GM12874 (cell line): ENCODE results near the gene SBF1.

Experiments
- TF ChIP-seq, protein P1 (sequence below): IDR thresholded peaks from 2 replicates; pipeline ENCODE4 v1.5.1; 2011; ENCODE audit warnings: low read depth, mild to moderate bottlenecking, control low read depth, low read length, moderate library complexity; ENCODE audit not compliant: insufficient read depth

The SBF1 gene

DNA sequence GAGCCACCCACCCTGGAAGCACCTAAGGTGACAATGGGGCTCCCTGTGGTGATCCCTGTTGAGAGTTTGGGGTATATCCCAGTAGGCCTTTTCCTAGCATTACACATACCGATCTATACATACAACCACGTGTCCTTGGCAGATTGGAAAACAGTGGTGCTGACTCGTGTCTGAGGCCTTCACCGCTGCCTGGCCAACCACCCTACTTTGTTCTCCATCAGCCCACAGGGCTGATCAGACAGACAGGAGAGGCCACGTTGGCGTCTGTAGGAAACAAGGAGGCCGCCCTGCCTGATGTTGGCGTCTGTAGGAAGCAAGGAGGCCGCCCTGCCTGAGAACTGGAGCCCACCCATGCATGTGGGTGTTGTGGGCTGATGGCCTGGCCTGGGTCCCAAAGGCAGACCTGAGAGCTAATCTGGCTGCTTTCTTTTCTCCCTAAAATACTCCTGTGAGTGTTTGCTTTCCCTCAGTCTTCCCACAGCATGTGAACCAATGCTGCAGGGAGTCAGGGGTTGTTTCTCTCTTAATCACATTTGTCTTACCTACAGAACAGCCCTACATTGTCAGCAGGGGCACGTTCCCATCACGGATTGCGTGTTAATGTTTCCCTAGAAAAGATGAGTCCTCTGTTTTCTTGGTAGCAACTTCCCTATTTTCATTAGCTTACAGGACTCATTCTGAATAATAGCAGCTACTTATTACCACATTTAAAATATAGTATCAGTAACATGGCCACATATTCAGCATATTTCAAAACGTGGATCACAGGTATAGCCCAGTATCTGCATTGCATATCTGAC is 57.2 kb downstream of the SBF1 start:
- TF ChIP-seq, protein P1, sequence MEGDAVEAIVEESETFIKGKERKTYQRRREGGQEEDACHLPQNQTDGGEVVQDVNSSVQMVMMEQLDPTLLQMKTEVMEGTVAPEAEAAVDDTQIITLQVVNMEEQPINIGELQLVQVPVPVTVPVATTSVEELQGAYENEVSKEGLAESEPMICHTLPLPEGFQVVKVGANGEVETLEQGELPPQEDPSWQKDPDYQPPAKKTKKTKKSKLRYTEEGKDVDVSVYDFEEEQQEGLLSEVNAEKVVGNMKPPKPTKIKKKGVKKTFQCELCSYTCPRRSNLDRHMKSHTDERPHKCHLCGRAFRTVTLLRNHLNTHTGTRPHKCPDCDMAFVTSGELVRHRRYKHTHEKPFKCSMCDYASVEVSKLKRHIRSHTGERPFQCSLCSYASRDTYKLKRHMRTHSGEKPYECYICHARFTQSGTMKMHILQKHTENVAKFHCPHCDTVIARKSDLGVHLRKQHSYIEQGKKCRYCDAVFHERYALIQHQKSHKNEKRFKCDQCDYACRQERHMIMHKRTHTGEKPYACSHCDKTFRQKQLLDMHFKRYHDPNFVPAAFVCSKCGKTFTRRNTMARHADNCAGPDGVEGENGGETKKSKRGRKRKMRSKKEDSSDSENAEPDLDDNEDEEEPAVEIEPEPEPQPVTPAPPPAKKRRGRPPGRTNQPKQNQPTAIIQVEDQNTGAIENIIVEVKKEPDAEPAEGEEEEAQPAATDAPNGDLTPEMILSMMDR: no peak

DNA sequence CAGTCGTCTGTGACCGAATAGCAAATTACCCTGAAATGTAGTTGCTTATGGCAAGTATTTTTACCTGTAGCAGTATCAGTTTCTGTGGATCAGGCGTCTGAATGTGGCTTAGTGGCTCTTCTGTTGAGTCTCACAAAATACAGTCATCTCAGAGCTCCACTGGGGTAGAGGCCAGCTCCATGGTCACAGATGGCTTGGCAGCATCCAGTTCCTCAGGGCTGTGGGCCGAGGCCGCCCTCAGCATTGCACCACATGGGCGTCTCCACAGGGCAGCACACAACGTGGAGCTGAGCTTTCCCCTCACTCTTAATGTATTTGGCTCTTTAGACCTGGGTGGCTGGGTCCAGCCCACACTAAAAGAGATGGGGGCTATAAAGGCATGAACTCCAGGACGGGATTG is 57.8 kb downstream of the SBF1 start:
- TF ChIP-seq, protein P1: no peak

- TF ChIP-seq, protein P1: no peak
Measured at GRCh38 chr22:50415426-50415825, 59.4 kb downstream of the SBF1 start.

DNA sequence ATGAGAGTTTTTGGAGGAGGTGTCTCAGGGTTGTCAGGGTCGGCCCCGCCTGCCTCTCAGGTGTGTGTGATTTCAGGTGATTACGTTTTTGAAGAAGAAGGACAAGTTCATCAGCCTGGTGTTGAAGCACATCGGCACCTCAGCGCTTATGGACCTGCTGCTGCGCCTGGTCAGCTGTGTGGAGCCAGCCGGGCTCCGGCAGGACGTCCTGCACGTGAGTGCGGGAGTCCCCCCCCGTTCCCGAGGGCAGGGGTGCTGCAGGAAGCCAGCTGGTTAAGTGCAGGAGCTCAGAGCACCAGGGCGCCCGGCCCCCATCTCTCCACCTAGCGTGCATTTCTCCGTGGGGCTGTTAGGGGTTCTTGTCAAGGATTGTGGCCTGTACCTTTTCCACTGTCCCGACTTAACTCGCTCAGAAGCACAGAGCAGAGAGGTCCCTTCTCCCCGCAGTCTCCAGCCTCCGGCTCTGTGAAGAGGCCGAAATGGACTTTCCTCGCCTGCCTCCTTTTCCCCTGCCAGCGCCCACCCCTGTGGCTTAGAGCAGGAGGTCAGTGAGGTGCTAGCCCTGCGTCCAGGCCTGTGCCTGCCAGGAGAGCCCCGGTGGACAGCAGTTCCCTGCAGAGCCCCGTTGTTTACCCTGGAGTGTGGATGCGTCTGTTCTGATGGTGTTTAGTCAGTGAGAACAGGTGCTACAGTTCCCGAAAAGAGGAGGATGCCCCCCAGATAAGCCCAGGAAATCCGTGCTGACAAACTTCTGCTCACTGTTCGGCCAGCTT is 60.2 kb downstream of the SBF1 start:
- TF ChIP-seq, protein P1: no peak

DNA sequence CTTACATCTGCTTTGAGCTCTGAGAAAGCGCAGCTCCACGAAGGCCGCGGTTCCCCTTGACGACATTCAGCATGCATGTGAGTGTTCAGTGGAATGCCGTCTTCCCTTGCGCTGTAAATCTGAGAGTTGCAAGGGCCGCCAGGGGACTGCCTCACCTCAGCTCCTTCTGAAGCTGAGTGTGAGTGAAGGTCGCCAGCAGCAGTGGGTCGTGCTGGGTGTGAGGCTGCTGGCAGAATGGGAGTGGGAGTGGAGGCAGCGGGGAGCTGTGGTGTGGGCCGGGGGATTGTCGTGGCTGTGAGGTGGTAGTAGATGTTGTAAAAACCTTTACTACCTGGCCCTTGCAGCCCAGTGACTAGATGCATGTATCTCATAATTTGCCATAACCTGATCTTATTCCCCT is 66.5 kb downstream of the SBF1 start:
- TF ChIP-seq, protein P1: no peak

- TF ChIP-seq, protein P1: no peak
Measured at GRCh38 chr22:50406416-50407170, 68.2 kb downstream of the SBF1 start.

- TF ChIP-seq, protein P1: no peak
Measured at GRCh38 chr22:50403701-50404101, 71.1 kb downstream of the SBF1 start.
